ENCODE measurements around the gene ALKBH6.

Gene ALKBH6

GRCh38 chr19:36003284-36003683, 10.7 kb downstream of the ALKBH6 start:
- no peak for TF ChIP-seq TAF1 (IDR thresholded peaks at IDR 0.05; ENCODE audit: borderline replicate concordance, insufficient read depth, low read length)
- no peak for TF ChIP-seq POLR2AphosphoS5 (IDR thresholded peaks at IDR 0.05; ENCODE audit: low read depth, low read length)
- no peak for TF ChIP-seq FOXP2 (optimal IDR thresholded peaks at IDR 0.05; ENCODE audit: borderline replicate concordance, extremely low read depth, extremely low read length, insufficient read depth)
- no peak for TF ChIP-seq SIN3A (IDR thresholded peaks at IDR 0.05; ENCODE audit: borderline replicate concordance, insufficient read depth, low read length)
- no peak for TF ChIP-seq REST (IDR thresholded peaks at IDR 0.05; ENCODE audit: insufficient read depth in 1 of 2, low read depth in 2 of 2, low read length in 2 of 2)

- no peak for TF ChIP-seq POLR2AphosphoS5 (IDR thresholded peaks at IDR 0.05; ENCODE audit: low read depth, low read length)
- no peak for TF ChIP-seq REST (IDR thresholded peaks at IDR 0.05; ENCODE audit: insufficient read depth in 1 of 2, low read depth in 2 of 2, low read length in 2 of 2)
- no peak for TF ChIP-seq FOXP2 (optimal IDR thresholded peaks at IDR 0.05; ENCODE audit: borderline replicate concordance, extremely low read depth, extremely low read length, insufficient read depth)
- no peak for TF ChIP-seq SIN3A (IDR thresholded peaks at IDR 0.05; ENCODE audit: borderline replicate concordance, insufficient read depth, low read length)
- TF ChIP-seq TAF1 (IDR thresholded peaks at IDR 0.05; ENCODE audit: borderline replicate concordance, insufficient read depth, low read length) = no peak
Observed at GRCh38 chr19:36001605-36002004, 12.4 kb downstream of the ALKBH6 start.

GRCh38 chr19:35996777-35997176, 17.2 kb downstream of the ALKBH6 start:
- TF ChIP-seq SIN3A (IDR thresholded peaks at IDR 0.05; ENCODE audit: borderline replicate concordance, insufficient read depth, low read length) (no peak), POLR2AphosphoS5 (IDR thresholded peaks at IDR 0.05; ENCODE audit: low read depth, low read length) (no peak), TAF1 (IDR thresholded peaks at IDR 0.05; ENCODE audit: borderline replicate concordance, insufficient read depth, low read length) (no peak)

GRCh38 chr19:35995048-35995993, 18.7 kb downstream of the ALKBH6 start, which contains the start of gene SDHAF1:
TSS of gene SDHAF1 (plus strand) at chr19:35995188. CDS start at chr19:35995275, 87 bp downstream.
- TF ChIP-seq POLR2AphosphoS5 (IDR thresholded peaks at IDR 0.05; ENCODE audit: low read depth, low read length) = peak; percentile 78; the same call in 1 of the 2 replicates
- TF ChIP-seq TAF1 (IDR thresholded peaks at IDR 0.05; ENCODE audit: borderline replicate concordance, insufficient read depth, low read length) = peak; percentile 91; the same call in 1 of the 2 replicates
- TF ChIP-seq REST (IDR thresholded peaks at IDR 0.05; ENCODE audit: insufficient read depth in 1 of 2, low read depth in 2 of 2, low read length in 2 of 2) = no peak
- no peak for TF ChIP-seq SIN3A (IDR thresholded peaks at IDR 0.05; ENCODE audit: borderline replicate concordance, insufficient read depth, low read length)
- TF ChIP-seq FOXP2 (optimal IDR thresholded peaks at IDR 0.05; ENCODE audit: borderline replicate concordance, extremely low read depth, extremely low read length, insufficient read depth) = no peak

- TF ChIP-seq REST (IDR thresholded peaks at IDR 0.05; ENCODE audit: insufficient read depth in 1 of 2, low read depth in 2 of 2, low read length in 2 of 2) = no peak
- TF ChIP-seq SIN3A (IDR thresholded peaks at IDR 0.05; ENCODE audit: borderline replicate concordance, insufficient read depth, low read length) = no peak
- TF ChIP-seq FOXP2 (optimal IDR thresholded peaks at IDR 0.05; ENCODE audit: borderline replicate concordance, extremely low read depth, extremely low read length, insufficient read depth) = no peak
- TF ChIP-seq TAF1 (IDR thresholded peaks at IDR 0.05; ENCODE audit: borderline replicate concordance, insufficient read depth, low read length) = no peak
Observed at GRCh38 chr19:35993923-35994598, 20.0 kb downstream of the ALKBH6 start.
